CD4-positive, alpha-beta T cell (primary cell): ENCODE measurements around the gene PIP4K2A. TPM values are rescaled to one million over a fixed set of nuclear protein-coding genes. Genes with fewer than 3 reads are reported as not detected.

Source experiments
- ATAC-seq: fragments of 200-7000 bp; cut with Tn5 transposase; one replicate; pipeline ENCODE4 v1.10.0; 2022; ENCODE audit warnings: mild to moderate bottlenecking; ENCODE audit not compliant: poor library complexity
- CTCF ChIA-PET: fragments of 350-600 bp; sonication (Branson Sonifier 250); formaldehyde crosslinking; loops from one replicate; lab custom pipeline; 2021; ENCODE audit warnings: antibody characterized with exemption, inconsistent platforms; lab: Charles Lee
- POLR2A ChIA-PET: fragments of 350-600 bp; sonication (Branson Sonifier 250); formaldehyde crosslinking; loops from one replicate; lab custom pipeline; 2021; ENCODE audit warnings: antibody characterized with exemption, inconsistent platforms; lab: Charles Lee
- DNase-seq, 14 experiments: peaks; one replicate each; pipeline ENCODE4 v3.0.0-alpha.2; 2013 to 2020; ENCODE audit warnings: mixed read lengths in 2 of 14
- H3K27ac ChIP-seq, 2 donors: one replicate each; pipeline versions ENCODE4 v1.5.1 to v1.7.0; 2013; ENCODE audit warnings: low read length in 2 of 2, low read depth in 1 of 2, mild to moderate bottlenecking in 1 of 2
- H3K27me3 ChIP-seq, 2 experiments: 1 replicate in 1 of 2; 2 replicates in 1 of 2; pipeline versions ENCODE4 v1.6.1 to v1.7.0; 2013; ENCODE audit warnings: low read length in 2 of 2, control low read depth in 1 of 2, mild to moderate bottlenecking in 1 of 2, moderate library complexity in 1 of 2; ENCODE audit not compliant: insufficient read depth in 2 of 2, control insufficient read depth in 1 of 2
- H3K36me3 ChIP-seq: one replicate; pipeline ENCODE4 v1.6.1; 2013; ENCODE audit warnings: low read length, control low read depth; ENCODE audit not compliant: insufficient read depth
- H3K4me1 ChIP-seq: one replicate; pipeline ENCODE4 v1.6.1; 2013; ENCODE audit warnings: low read length, control low read depth; ENCODE audit not compliant: insufficient read depth
- H3K4me3 ChIP-seq: one replicate; pipeline ENCODE4 v1.5.1; 2013; ENCODE audit warnings: mild to moderate bottlenecking, low read length, moderate library complexity
- H3K9me3 ChIP-seq, 2 experiments: 1 replicate in 1 of 2; 2 replicates in 1 of 2; pipeline versions ENCODE4 v1.6.1 to v1.7.0; 2013; ENCODE audit warnings: low read length in 2 of 2, mild to moderate bottlenecking in 2 of 2, control low read depth in 1 of 2, moderate library complexity in 1 of 2; ENCODE audit not compliant: control insufficient read depth in 1 of 2, insufficient read depth in 1 of 2
- H3K27ac Mint-ChIP-seq: one replicate; pipeline ENCODE4 v1.8.0; 2020; ENCODE audit warnings: mixed read lengths
- H3K27me3 Mint-ChIP-seq: one replicate; pipeline ENCODE4 v1.8.0; 2021; ENCODE audit warnings: mixed read lengths
- H3K36me3 Mint-ChIP-seq: one replicate; pipeline ENCODE4 v1.8.0; 2021; ENCODE audit warnings: low read depth, mixed read lengths
- H3K4me1 Mint-ChIP-seq: one replicate; pipeline ENCODE4 v1.8.0; 2021; ENCODE audit warnings: low read depth, mixed read lengths
- H3K4me3 Mint-ChIP-seq: one replicate; pipeline ENCODE4 v1.8.0; 2020; ENCODE audit warnings: mild to moderate bottlenecking, mixed read lengths
- H3K9me3 Mint-ChIP-seq: one replicate; pipeline ENCODE4 v1.8.0; 2020; ENCODE audit warnings: mixed read lengths
- intact Hi-C, 2 experiments: fragments of 100-400 bp; cut with DNase I in 1 of 2; cut with micrococcal nuclease in 1 of 2; formaldehyde crosslinking; loops; one replicate each; pipeline versions ENCODE4 v1.15.1 to v1.9.0; 2023 to 2025; cut with DNase I, micrococcal nuclease
- total RNA-seq, 174 experiments: library from RNA in 2 of 174; stranded (reverse) in 2 of 174; gene quantifications; one replicate each; pipeline ENCODE4 v1.2.3 and lab custom pipeline; 2021 to 2026
- TF ChIP-seq, protein P1 (sequence below): fragments of 200-600 bp; IDR thresholded peaks from one replicate; pipeline ENCODE4 v1.8.0; 2022; ENCODE audit warnings: antibody characterized with exemption, mild to moderate bottlenecking

Gene PIP4K2A
- total RNA-seq, 2 experiments from 2014 or later: 75.4 to 87.2 TPM

DNA sequence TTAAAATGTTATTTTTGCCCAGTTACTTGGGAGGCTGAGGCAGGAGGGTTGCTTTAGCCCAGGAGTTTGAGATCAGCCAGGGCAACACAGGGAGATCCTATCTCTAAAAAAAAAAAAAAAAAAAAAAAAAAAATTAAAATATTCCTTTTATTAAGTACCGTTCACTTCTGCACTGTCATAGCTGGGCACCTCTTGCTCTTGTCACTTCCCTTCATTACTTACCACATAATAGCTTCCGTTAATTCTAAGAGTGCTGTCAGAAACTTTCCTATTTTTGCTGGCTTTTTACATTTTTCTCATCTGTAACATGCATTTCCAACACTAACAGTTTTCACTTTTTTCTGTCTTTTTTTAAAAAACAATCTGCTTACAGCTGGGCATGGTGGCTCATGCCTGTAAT is 132.9 kb downstream of the PIP4K2A start:
- Mint-ChIP-seq H3K36me3 (peaks cover 93% of the 10 kb centered on the region), H3K27ac (peak overlapping the region; percentile 21), H3K4me3 (no peak overlapping the region), H3K27me3 (no peaks in the 10 kb centered on the region), H3K4me1 (peaks cover 60% of the 10 kb centered on the region), H3K9me3 (no peaks in the 10 kb centered on the region)
- H3K27me3 ChIP-seq: no peaks in the 10 kb centered on the region
- H3K36me3 ChIP-seq: peaks cover 84% of the 10 kb centered on the region
- CTCF ChIA-PET: no interaction called here
- H3K27ac ChIP-seq: no peak overlapping the region
- DNase-seq (no peak), ATAC-seq (no peak)
- no peak overlapping the region for H3K4me3 ChIP-seq
- POLR2A ChIA-PET: interaction anchor here (0.7 to 0.9 kb wide), 2 partner anchors 8 to 33 kb away, joined by 3 to 4 read pairs; no protein-coding TSS in a partner anchor
- intact Hi-C loops: loop anchor here in 1 of 2 experiments (10.0 kb wide), 1 partner anchor 1087 kb away; no protein-coding TSS in a partner anchor
- TF ChIP-seq, protein P1, sequence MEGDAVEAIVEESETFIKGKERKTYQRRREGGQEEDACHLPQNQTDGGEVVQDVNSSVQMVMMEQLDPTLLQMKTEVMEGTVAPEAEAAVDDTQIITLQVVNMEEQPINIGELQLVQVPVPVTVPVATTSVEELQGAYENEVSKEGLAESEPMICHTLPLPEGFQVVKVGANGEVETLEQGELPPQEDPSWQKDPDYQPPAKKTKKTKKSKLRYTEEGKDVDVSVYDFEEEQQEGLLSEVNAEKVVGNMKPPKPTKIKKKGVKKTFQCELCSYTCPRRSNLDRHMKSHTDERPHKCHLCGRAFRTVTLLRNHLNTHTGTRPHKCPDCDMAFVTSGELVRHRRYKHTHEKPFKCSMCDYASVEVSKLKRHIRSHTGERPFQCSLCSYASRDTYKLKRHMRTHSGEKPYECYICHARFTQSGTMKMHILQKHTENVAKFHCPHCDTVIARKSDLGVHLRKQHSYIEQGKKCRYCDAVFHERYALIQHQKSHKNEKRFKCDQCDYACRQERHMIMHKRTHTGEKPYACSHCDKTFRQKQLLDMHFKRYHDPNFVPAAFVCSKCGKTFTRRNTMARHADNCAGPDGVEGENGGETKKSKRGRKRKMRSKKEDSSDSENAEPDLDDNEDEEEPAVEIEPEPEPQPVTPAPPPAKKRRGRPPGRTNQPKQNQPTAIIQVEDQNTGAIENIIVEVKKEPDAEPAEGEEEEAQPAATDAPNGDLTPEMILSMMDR: no peak
- H3K4me1 ChIP-seq: peaks cover 8% of the 10 kb centered on the region
- H3K9me3 ChIP-seq: no peaks in the 10 kb centered on the region

DNA sequence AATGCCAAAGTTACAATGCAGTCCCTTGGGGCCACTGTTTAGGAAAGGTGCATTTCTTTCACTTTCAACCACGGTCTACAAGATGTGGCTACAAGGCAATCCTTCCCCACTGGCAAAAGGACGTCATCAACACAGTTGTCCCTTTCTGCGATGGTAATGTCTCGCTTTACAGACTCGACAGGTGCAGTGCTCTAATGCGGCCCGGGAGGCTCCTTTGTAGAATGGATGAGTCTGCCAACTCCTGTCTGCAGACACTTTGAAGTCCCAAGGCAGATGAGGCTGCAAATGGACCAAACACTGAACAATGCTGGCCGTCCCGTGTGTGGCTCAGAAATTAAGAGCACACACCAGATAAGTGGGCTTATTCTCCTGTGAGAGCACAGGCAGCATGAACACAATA is 133.7 kb downstream of the PIP4K2A start:
- Mint-ChIP-seq H3K36me3 (peaks cover 94% of the 10 kb centered on the region), H3K4me3 (no peak overlapping the region), H3K9me3 (no peaks in the 10 kb centered on the region), H3K27me3 (no peaks in the 10 kb centered on the region), H3K4me1 (peaks cover 54% of the 10 kb centered on the region), H3K27ac (peak overlapping the region; percentile 21)
- H3K27ac ChIP-seq: no peak overlapping the region
- ATAC-seq (no peak), DNase-seq (no peak)
- ChIA-PET CTCF (no interaction called here), POLR2A (interaction anchor here (0.9 kb wide), 1 partner anchor 9 kb away, joined by 3 read pairs; no protein-coding TSS in a partner anchor)
- no peak overlapping the region for H3K4me3 ChIP-seq
- no peaks in the 10 kb centered on the region for H3K9me3 ChIP-seq
- TF ChIP-seq, protein P1: no peak
- peaks cover 92% of the 10 kb centered on the region for H3K36me3 ChIP-seq
- peaks cover 9% of the 10 kb centered on the region for H3K4me1 ChIP-seq
- intact Hi-C loops: loop anchor here in 1 of 2 experiments (10.0 kb wide), 1 partner anchor 1086 kb away; no protein-coding TSS in a partner anchor
- H3K27me3 ChIP-seq: no peaks in the 10 kb centered on the region

DNA sequence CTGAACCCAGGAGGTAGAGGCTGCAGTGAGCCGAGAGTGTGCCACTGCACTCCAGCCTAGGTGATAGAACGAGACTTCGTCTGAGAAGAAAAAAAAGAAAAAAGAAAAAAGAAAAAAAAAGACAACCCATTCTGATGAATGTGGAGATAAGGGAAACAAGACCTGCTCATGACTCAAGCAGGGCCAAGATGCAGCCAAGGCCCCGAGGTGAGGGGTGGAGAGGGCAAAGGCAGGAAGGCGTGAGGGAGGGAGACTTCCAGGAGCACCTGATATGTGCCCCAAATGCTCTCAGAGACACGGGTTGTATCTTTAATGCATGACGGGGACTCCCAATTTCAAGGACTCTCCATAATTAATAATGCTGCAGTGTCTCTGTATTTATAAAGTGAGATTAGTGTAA is 134.6 kb downstream of the PIP4K2A start:
- Mint-ChIP-seq H3K27ac (peak overlapping the region; percentile 24), H3K9me3 (no peaks in the 10 kb centered on the region), H3K36me3 (peaks cover 99% of the 10 kb centered on the region), H3K4me1 (peaks cover 59% of the 10 kb centered on the region), H3K27me3 (no peaks in the 10 kb centered on the region), H3K4me3 (no peak overlapping the region)
- Histone ChIP-seq H3K27ac (no peak overlapping the region), H3K9me3 (no peaks in the 10 kb centered on the region), H3K27me3 (no peaks in the 10 kb centered on the region), H3K36me3 (peaks cover 91% of the 10 kb centered on the region), H3K4me1 (peaks cover 11% of the 10 kb centered on the region), H3K4me3 (no peak overlapping the region)
- peak in 1 of 14 experiments; percentile 20 for DNase-seq
- ChIA-PET POLR2A (no interaction called here), CTCF (no interaction called here)
- intact Hi-C loops: loop anchor here (5.0 to 10.0 kb wide), 3 partner anchors 262 to 1085 kb away; no protein-coding TSS in a partner anchor
- TF ChIP-seq, protein P1: no peak
- no peak for ATAC-seq
